IMR-90 (cell line): ENCODE measurements around the gene SPAG7. TPM values are rescaled to one million over a fixed set of nuclear protein-coding genes. Genes with fewer than 3 reads are reported as not detected.
A peak's percentile ranks its signal among the peaks of the same experiment; 100 is the strongest.

Experiments used
- ATAC-seq: fragments of 200-7000 bp; cut with Tn5 transposase; 2 replicates; pipeline ENCODE4 v1.9.1; 2020; ENCODE audit warnings: low read depth, mild to moderate bottlenecking, moderate library complexity
- BruUV-seq: library from RNA; stranded (reverse); fragments of 400-500 nt; replicated peaks from 2 replicates; lab custom pipeline; 2021; lab: Mats Ljungman, UMichigan
- CTCF ChIA-PET: fragments of 300-600 bp; formaldehyde crosslinking; extraction: SDS; loops from one replicate; lab custom pipeline; 2021; ENCODE audit warnings: antibody characterized with exemption; lab: Yijun Ruan, JAX
- POLR2A ChIA-PET: fragments of 300-600 bp; sonication (Branson Sonifier 250); formaldehyde crosslinking; loops from one replicate; lab custom pipeline; 2022; ENCODE audit warnings: antibody characterized with exemption; ENCODE audit not compliant: unreplicated experiment; lab: Charles Lee
- DNase-seq: peaks from one replicate; pipeline ENCODE4 v3.0.0; 2013
- H2AFZ ChIP-seq: replicated peaks from 2 replicates; pipeline ENCODE3; 2013; ENCODE audit warnings: low read length, mild to moderate bottlenecking; ENCODE audit not compliant: poor library complexity
- H2AK5ac ChIP-seq: 2 replicates; pipeline ENCODE4 v1.6.1; 2013; ENCODE audit warnings: low read depth, low read length, inconsistent platforms
- H2AK9ac ChIP-seq: replicated peaks from 2 replicates; pipeline ENCODE3; 2013; ENCODE audit warnings: mild to moderate bottlenecking, low read depth, low read length, moderate library complexity; ENCODE audit not compliant: poor library complexity
- H2BK120ac ChIP-seq: 2 replicates; pipeline ENCODE4 v1.6.1; 2013; ENCODE audit warnings: low read depth, low read length, inconsistent platforms
- H2BK15ac ChIP-seq: 3 replicates; pipeline ENCODE4 v1.6.1; 2013; ENCODE audit warnings: low read depth, low read length, inconsistent platforms
- H2BK20ac ChIP-seq: 2 replicates; pipeline ENCODE4 v1.6.1; 2013; ENCODE audit warnings: low read depth, mild to moderate bottlenecking, inconsistent platforms, low read length, moderate library complexity
- H2BK5ac ChIP-seq: 2 replicates; pipeline ENCODE4 v1.6.1; 2013; ENCODE audit warnings: mild to moderate bottlenecking, low read depth, low read length, inconsistent platforms; ENCODE audit not compliant: poor library complexity, severe bottlenecking
- H3K14ac ChIP-seq: replicated peaks from 2 replicates; pipeline ENCODE4 v1.6.1; 2013; ENCODE audit warnings: low read depth, low read length, inconsistent platforms
- H3K18ac ChIP-seq: 2 replicates; pipeline ENCODE4 v1.6.1; 2013; ENCODE audit warnings: low read depth, low read length, control low read depth
- H3K23ac ChIP-seq: 2 replicates; pipeline ENCODE4 v1.6.1; 2013; ENCODE audit warnings: low read depth, low read length, inconsistent platforms
- H3K27ac ChIP-seq: 2 replicates; pipeline ENCODE4 v1.5.1; 2013; ENCODE audit warnings: mild to moderate bottlenecking, control low read depth, low read length; ENCODE audit not compliant: insufficient read depth
- H3K27me3 ChIP-seq: 2 replicates; pipeline ENCODE4 v1.6.1; 2013; ENCODE audit warnings: low read length; ENCODE audit not compliant: control insufficient read depth, insufficient read depth
- H3K36me3 ChIP-seq: 2 replicates; pipeline ENCODE4 v1.6.1; 2013; ENCODE audit warnings: low read length, mixed read lengths; ENCODE audit not compliant: control insufficient read depth, insufficient read depth
- H3K4ac ChIP-seq: 2 replicates; pipeline ENCODE4 v1.6.1; 2013; ENCODE audit warnings: low read depth, low read length, inconsistent platforms
- H3K4me1 ChIP-seq: 2 replicates; pipeline ENCODE4 v1.6.1; 2013; ENCODE audit warnings: low read length, mixed read lengths; ENCODE audit not compliant: control insufficient read depth, insufficient read depth
- H3K4me2 ChIP-seq: 2 replicates; pipeline ENCODE4 v1.6.1; 2013; ENCODE audit warnings: low read depth, mild to moderate bottlenecking, control low read depth, low read length, moderate library complexity
- H3K4me3 ChIP-seq: 2 replicates; pipeline ENCODE4 v1.5.1; 2013; ENCODE audit warnings: low read depth, mild to moderate bottlenecking, control low read depth, low read length, moderate library complexity; ENCODE audit not compliant: insufficient read depth
- H3K56ac ChIP-seq: 2 replicates; pipeline ENCODE4 v1.6.1; 2013; ENCODE audit warnings: low read length, inconsistent platforms; ENCODE audit not compliant: insufficient read depth; ENCODE audit errors: extremely low read depth
- H3K79me1 ChIP-seq, 2 experiments: 2 replicates each; pipeline ENCODE4 v1.6.1; 2013; ENCODE audit warnings: low read length in 2 of 2, inconsistent platforms in 1 of 2, low read depth in 1 of 2
- H3K9ac ChIP-seq: 2 replicates; pipeline ENCODE4 v1.6.1; 2013; ENCODE audit warnings: low read depth, low read length, control low read depth
- H3K9me1 ChIP-seq: 2 replicates; pipeline ENCODE4 v1.6.1; 2013; ENCODE audit warnings: low read length, inconsistent platforms; ENCODE audit not compliant: insufficient read depth
- H3K9me3 ChIP-seq: 2 replicates; pipeline ENCODE4 v1.6.1; 2013; ENCODE audit warnings: low read length; ENCODE audit not compliant: control insufficient read depth, insufficient read depth
- H4K20me1 ChIP-seq: 2 replicates; pipeline ENCODE4 v1.6.1; 2013; ENCODE audit warnings: low read length, inconsistent platforms; ENCODE audit not compliant: insufficient read depth
- H4K5ac ChIP-seq: 2 replicates; pipeline ENCODE4 v1.6.1; 2013; ENCODE audit warnings: mild to moderate bottlenecking, low read depth, low read length, control low read depth
- H4K8ac ChIP-seq, 2 experiments: 2 replicates each; pipeline ENCODE4 v1.6.1; 2013; ENCODE audit warnings: low read depth in 2 of 2, low read length in 2 of 2, control low read depth in 1 of 2, inconsistent platforms in 1 of 2
- H4K91ac ChIP-seq: 2 replicates; pipeline ENCODE4 v1.6.1; 2013; ENCODE audit warnings: low read depth, low read length, inconsistent platforms; ENCODE audit not compliant: insufficient read depth
- BHLHE40 ChIP-seq: fragments of 150-350 bp; IDR thresholded peaks from 2 replicates; pipeline ENCODE4 v1.6.1; 2016; ENCODE audit warnings: mild to moderate bottlenecking, low read depth, low read length
- CEBPB ChIP-seq: IDR thresholded peaks from 2 replicates; pipeline ENCODE4 v1.6.1; 2012; ENCODE audit warnings: low read depth, low read length, improper control_type of control experiment
- CHD1 ChIP-seq: IDR thresholded peaks from 2 replicates; pipeline ENCODE4 v1.6.1; 2012; ENCODE audit warnings: low read depth, low read length, improper control_type of control experiment
- CTCF ChIP-seq: conservative IDR thresholded peaks from 2 replicates; pipeline ENCODE4 v1.5.1; 2012; ENCODE audit warnings: mild to moderate bottlenecking, low read depth, low read length, improper control_type of control experiment
- ELK1 ChIP-seq: fragments of 150-350 bp; IDR thresholded peaks from 2 replicates; pipeline ENCODE4 v1.6.1; 2016; ENCODE audit warnings: low read depth, mild to moderate bottlenecking, low read length, moderate library complexity, borderline replicate concordance
- FOS ChIP-seq: fragments of 150-350 bp; IDR thresholded peaks from 2 replicates; pipeline ENCODE4 v1.6.1; 2016; ENCODE audit warnings: low read depth, low read length
- MAFK ChIP-seq: IDR thresholded peaks from 2 replicates; pipeline ENCODE4 v1.6.1; 2012; ENCODE audit warnings: low read depth, low read length, improper control_type of control experiment
- MAZ ChIP-seq: IDR thresholded peaks from 2 replicates; pipeline ENCODE4 v1.6.1; 2012; ENCODE audit warnings: low read depth, mild to moderate bottlenecking, low read length, improper control_type of control experiment, moderate library complexity, borderline replicate concordance
- MXI1 ChIP-seq: IDR thresholded peaks from 2 replicates; pipeline ENCODE4 v1.6.1; 2012; ENCODE audit warnings: low read depth, mild to moderate bottlenecking, low read length, moderate library complexity, borderline replicate concordance
- NFE2L2 ChIP-seq: fragments of 150-350 bp; IDR thresholded peaks from 2 replicates; pipeline ENCODE4 v1.6.1; 2016; ENCODE audit warnings: low read depth, mild to moderate bottlenecking, low read length
- POLR2A ChIP-seq: IDR thresholded peaks from 2 replicates; pipeline ENCODE4 v1.6.1; 2012; ENCODE audit warnings: mild to moderate bottlenecking, low read depth, low read length
- RAD21 ChIP-seq: IDR thresholded peaks from 2 replicates; pipeline ENCODE4 v1.6.1; 2012; ENCODE audit warnings: low read length, improper control_type of control experiment
- RCOR1 ChIP-seq: IDR thresholded peaks from 2 replicates; pipeline ENCODE4 v1.6.1; 2012; ENCODE audit warnings: mild to moderate bottlenecking, low read length, improper control_type of control experiment; ENCODE audit not compliant: insufficient replicate concordance
- RFX5 ChIP-seq: IDR thresholded peaks from 2 replicates; pipeline ENCODE4 v1.8.0; 2012; ENCODE audit warnings: low read depth, mild to moderate bottlenecking, low read length, moderate library complexity
- SMC3 ChIP-seq: fragments of 150-350 bp; IDR thresholded peaks from 2 replicates; pipeline ENCODE4 v1.6.1; 2016; ENCODE audit warnings: low read depth, mild to moderate bottlenecking, antibody characterized with exemption, low read length, moderate library complexity
- USF2 ChIP-seq: fragments of 150-350 bp; IDR thresholded peaks from 2 replicates; pipeline ENCODE4 v1.6.1; 2017; ENCODE audit warnings: mild to moderate bottlenecking, antibody characterized with exemption, low read length, low read depth
- WGBS, 2 experiments: methylation state at CpG; one replicate each; pipeline versions ENCODE4 v1.1.5 to v1.1.7; 2013; ENCODE audit warnings: missing lambda C conversion rate in 2 of 2; ENCODE audit not compliant: insufficient read length in 1 of 2; ENCODE audit errors: extremely low coverage in 2 of 2; 5-methylcytosine and 5-hydroxymethylcytosine counted together
- dilution Hi-C: fragments of 300-500 bp; cut with HindIII; formaldehyde crosslinking; loops from one replicate; pipeline ENCODE4 v1.14.3; 2018; ENCODE audit warnings: low sequenced_read_pairs; ENCODE audit not compliant: unreplicated experiment
- in situ Hi-C: fragments of 300-500 bp; cut with MboI; formaldehyde crosslinking; loops from 3 replicates; pipeline ENCODE4 v1.14.3; 2019; ENCODE audit warnings: low sequenced_read_pairs, inconsistent platforms, mixed read lengths
- intact Hi-C: fragments of 100-400 bp; cut with micrococcal nuclease; formaldehyde crosslinking; loops from 2 replicates; pipeline ENCODE4 v1.10.0; 2022
- polyA plus RNA-seq, 3 experiments: library from polyadenylated mRNA; depleted of rRNA; stranded (reverse); fragments of >200 nt; gene quantifications; 2 replicates each; pipeline ENCODE4 v1.2.3, GENCODE V29; 2012; ENCODE audit warnings: low replicate concordance in 1 of 3
- total RNA-seq: library from RNA; depleted of rRNA; stranded (reverse); fragments of >200 nt; gene quantifications from 2 replicates; pipeline ENCODE4 v1.2.3, GENCODE V29; 2012

Gene SPAG7
- total and polyA plus RNA-seq, 2 of the 4 experiments (the other 2 are of a cell fraction) = 50.2 to 108 TPM

DNA sequence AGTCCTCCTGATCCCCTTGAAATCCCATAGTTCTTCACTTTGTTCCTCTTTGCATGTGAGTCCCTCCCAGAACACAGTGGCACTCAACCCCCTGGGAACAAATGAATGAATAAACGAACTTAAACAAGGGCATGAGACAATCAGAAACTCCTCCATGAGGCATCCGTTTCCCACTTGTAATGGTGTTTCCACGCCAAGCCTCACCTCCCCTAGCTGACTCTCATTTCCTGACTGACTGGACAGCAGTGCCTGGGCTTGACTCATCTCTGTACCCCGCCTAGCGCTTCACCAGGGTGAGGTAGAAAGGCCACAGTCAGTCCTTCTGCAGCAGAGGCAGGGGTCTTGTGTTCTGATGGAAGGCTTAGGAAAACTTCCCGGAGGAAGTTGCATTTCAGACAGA is 44.3 kb upstream of the SPAG7 start:
- ATAC-seq (no peak; the same call in 1 of the 2 replicates), DNase-seq (peak; percentile 72)
- Histone ChIP-seq H2BK20ac (no peak overlapping the region), H2AK5ac (no peak overlapping the region; the same call in 1 of the 2 replicates), H2AFZ (no peak overlapping the region), H4K5ac (no peak overlapping the region), H3K4me2 (no peak overlapping the region), H2BK5ac (no peak overlapping the region), H3K23ac (0 out of 2 replicates have a peak overlapping the region, but pooled peaks have one; percentile 27), H2BK15ac (no peak overlapping the region), H3K9ac (no peak overlapping the region), H3K14ac (no peak overlapping the region), H4K8ac (no peak overlapping the region), H3K56ac (no peak overlapping the region; the same call in 1 of the 2 replicates), H3K4me1 (no peaks in the 10 kb centered on the region; the same call in 1 of the 2 replicates), H3K18ac (no peak overlapping the region), H3K9me1 (peaks cover 12% of the 10 kb centered on the region), H3K79me1 (peaks cover 21 to 23% of the 10 kb centered on the region in 2 experiments), H4K91ac (no peak overlapping the region), H4K20me1 (peaks cover 6% of the 10 kb centered on the region; the same call in 1 of the 2 replicates), H3K36me3 (peaks cover 62% of the 10 kb centered on the region), H3K4ac (no peak overlapping the region), H2AK9ac (peak overlapping the region; percentile 72), H3K27me3 (no peaks in the 10 kb centered on the region), H2BK120ac (no peak overlapping the region), H3K9me3 (no peaks in the 10 kb centered on the region), H3K4me3 (no peak overlapping the region), H3K27ac (no peak overlapping the region)
- dilution Hi-C loops (no loop called here), in situ Hi-C loops (no loop called here), intact Hi-C loops (no loop called here)
- TF ChIP-seq MAZ = no peak
- TF ChIP-seq RFX5 = no peak
- no peak for TF ChIP-seq SMC3
- TF ChIP-seq FOS = no peak
- no peak for TF ChIP-seq MAFK
- TF ChIP-seq CEBPB = no peak
- no peak for TF ChIP-seq USF2
- no peak for TF ChIP-seq BHLHE40
- no peak for TF ChIP-seq NFE2L2
- TF ChIP-seq CHD1 = no peak
- TF ChIP-seq RAD21 = no peak
- TF ChIP-seq ELK1 = no peak
- TF ChIP-seq POLR2A = no peak
- TF ChIP-seq RCOR1 = no peak
- no peak for TF ChIP-seq MXI1
- no peak for TF ChIP-seq CTCF
- ChIA-PET CTCF (no interaction called here), POLR2A (no interaction called here)
- WGBS, 2 experiments = no CpG with 5 or more reads among the region's 6 CpGs
- BruUV-seq = no TSS peak
